Right cardiac atrium (tissue), 5 donors: ENCODE measurements around the gene ROGDI. TPM values are rescaled to one million over a fixed set of nuclear protein-coding genes. Genes with fewer than 3 reads are reported as not detected.

Source experiments
- ATAC-seq, 2 donors: fragments of 200-7000 bp; cut with Tn5 transposase; one replicate each; pipeline versions ENCODE4 v1.8.0 to v1.9.1; 2020; ENCODE audit warnings: moderate library complexity in 2 of 2, mild to moderate bottlenecking in 1 of 2
- DNase-seq, 3 donors: peaks; one replicate each; pipeline ENCODE4 v3.0.0-alpha.2; 2020
- H3K27ac ChIP-seq: one replicate; pipeline ENCODE4 v1.5.1; 2013; ENCODE audit warnings: mild to moderate bottlenecking, low read length, control low read depth, moderate library complexity
- H3K27me3 ChIP-seq: one replicate; pipeline ENCODE4 v1.6.1; 2013; ENCODE audit not compliant: control insufficient read depth, insufficient read depth
- H3K4me1 ChIP-seq: one replicate; pipeline ENCODE4 v1.6.1; 2013; ENCODE audit warnings: low read length; ENCODE audit not compliant: control insufficient read depth, insufficient read depth
- H3K4me3 ChIP-seq: one replicate; pipeline ENCODE4 v1.5.1; 2013; ENCODE audit warnings: low read length, control low read depth
- H3K9me3 ChIP-seq: one replicate; pipeline ENCODE4 v1.6.1; 2013; ENCODE audit warnings: low read length; ENCODE audit not compliant: control insufficient read depth
- WGBS: extraction: QIAGEN DNeasy Blood & Tissue Kit; methylation state at CpG from one replicate; pipeline ENCODE4 v1.1.7; 2013; 5-methylcytosine and 5-hydroxymethylcytosine counted together
- intact Hi-C, 4 donors: fragments of 100-400 bp; cut with DNase I; formaldehyde crosslinking; loops; one replicate each; pipeline versions ENCODE4 v1.11.0 to v1.14.0; 2022 to 2023
- polyA plus RNA-seq: library from polyadenylated mRNA; stranded (reverse); fragments of 200-250 nt; gene quantifications from one replicate; pipeline ENCODE4 v1.2.3, GENCODE V29; 2013
- total RNA-seq, 4 donors: library from RNA; stranded (reverse); fragmentation: NEBNext Ultra II Directional; extraction: Animal tissue kit (Norgen Biotek cat#: 25700); gene quantifications; one replicate each; pipeline ENCODE4 v1.2.1, GENCODE V29; 2021
- donor health status: healthy with polysubstance abuse.
- donor health status: DM: no; HTN: yes; CAD: no.
- donor health status: DM: no; HTN: no; CAD: no.
- donor health status: DM: no; HTN: yes; CAD: no; lungs with severe emphysema.
- donor health status: DM: yes; HTN: yes; CAD: no.

ROGDI gene
- total and polyA plus RNA-seq, 5 donors, result 55.0 to 86.3 (median 73.5) TPM

DNA sequence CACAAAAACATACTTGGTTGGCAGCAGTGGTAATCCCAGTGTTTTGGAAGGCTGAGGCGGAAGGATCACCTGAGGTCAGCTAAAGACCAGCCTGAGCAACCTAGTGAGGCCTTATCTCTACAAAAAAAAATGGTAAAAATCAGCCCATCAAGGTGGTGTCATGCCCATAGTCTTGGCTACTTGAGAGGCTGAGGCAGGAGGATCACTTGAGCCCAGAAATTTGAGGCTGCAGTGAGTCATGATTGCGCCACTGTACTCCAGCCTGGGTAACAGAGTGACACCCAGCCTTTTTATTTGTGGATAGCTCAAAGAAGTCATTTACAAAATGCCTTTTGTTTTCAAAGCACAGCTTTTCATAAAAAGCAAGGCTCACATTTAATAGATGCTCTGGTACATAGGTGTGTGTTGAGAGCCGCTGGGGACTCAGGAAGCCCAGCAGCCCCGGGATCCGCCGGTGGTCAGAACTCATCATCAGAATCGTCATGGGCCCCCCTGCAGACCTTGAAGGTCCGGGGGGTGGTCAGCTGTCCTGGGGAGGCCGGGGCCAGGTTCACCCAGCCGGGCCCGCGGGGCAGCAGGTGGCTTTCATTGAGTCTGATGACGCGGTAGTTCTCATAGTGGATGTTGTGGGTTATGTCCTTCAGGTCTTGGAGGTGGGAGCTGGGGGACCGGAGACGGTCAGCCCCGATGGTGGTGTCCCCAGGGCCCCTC lies 24.9 kb downstream of the ROGDI start:
- DNase-seq (no peak), ATAC-seq (no peak)
- H3K27ac ChIP-seq, result no peak overlapping the region
- no peak overlapping the region for H3K4me3 ChIP-seq
- WGBS, result 86% methylated on average over 17 of the region's 17 CpGs
- H3K4me1 ChIP-seq, result no peaks in the 10 kb centered on the region
- intact Hi-C loops, result no loop called here
- no peaks in the 10 kb centered on the region for H3K27me3 ChIP-seq
- no peaks in the 10 kb centered on the region for H3K9me3 ChIP-seq

DNA sequence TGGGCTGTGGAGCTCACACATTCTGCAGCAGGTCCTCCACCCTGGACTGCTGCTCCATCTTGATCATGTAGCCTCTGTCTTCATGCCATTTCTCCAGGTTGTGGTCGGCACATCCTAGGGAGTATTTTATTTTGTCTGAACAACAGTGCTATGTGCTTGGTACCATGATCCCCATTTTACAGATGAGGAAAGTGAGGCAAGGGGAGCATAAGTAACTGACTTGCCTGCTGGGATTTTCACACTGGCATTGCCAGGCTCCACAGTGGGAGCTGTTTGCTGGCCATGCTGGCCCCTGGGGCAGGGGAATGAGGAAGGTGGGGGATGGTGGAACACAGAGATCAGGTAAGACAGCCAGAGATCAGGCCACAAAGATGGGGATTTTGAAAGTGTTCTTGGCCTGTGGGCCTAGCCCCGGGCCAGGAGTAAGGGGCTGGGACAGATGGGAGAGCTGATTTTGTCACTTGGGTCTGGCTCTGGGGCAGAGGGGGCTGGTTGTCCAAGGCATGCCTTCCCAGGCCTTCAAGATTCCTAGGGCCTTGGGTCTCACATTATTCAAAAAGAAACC lies 26.2 kb downstream of the ROGDI start:
- DNase-seq (no peak), ATAC-seq (no peak)
- no peak overlapping the region for H3K4me3 ChIP-seq
- H3K4me1 ChIP-seq, result no peaks in the 10 kb centered on the region
- H3K27ac ChIP-seq, result no peak overlapping the region
- no peaks in the 10 kb centered on the region for H3K9me3 ChIP-seq
- no peaks in the 10 kb centered on the region for H3K27me3 ChIP-seq
- intact Hi-C loops, result no loop called here
- 90% methylated on average over 2 of the region's 2 CpGs for WGBS

DNA sequence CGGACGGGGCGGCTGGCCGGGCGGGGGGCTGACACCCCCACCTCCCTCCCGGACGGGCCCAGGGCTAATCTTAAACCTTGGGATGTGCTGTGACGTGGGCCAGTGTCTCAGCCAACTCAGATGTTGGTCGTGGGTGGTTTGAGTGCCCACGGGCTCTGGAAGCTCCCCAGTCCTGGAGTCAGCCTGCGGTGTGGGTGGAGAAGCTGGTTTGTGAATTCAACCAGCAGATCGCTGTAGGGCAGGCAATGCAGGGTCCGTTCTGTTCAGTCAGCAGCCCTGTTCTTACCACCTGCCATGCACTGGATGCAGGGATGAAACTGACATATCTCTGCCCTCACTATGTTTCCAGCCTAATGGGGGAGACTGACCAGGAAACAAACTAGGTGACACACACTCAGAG lies 27.4 kb downstream of the ROGDI start:
- Histone ChIP-seq H3K4me1 (no peaks in the 10 kb centered on the region), H3K4me3 (no peak overlapping the region), H3K27me3 (no peaks in the 10 kb centered on the region), H3K9me3 (no peaks in the 10 kb centered on the region), H3K27ac (no peak overlapping the region)
- no peak for ATAC-seq
- peak in 1 of 3 donors; percentile 19 for DNase-seq
- intact Hi-C loops, result no loop called here
- 84% methylated on average over 13 of the region's 13 CpGs for WGBS

DNA sequence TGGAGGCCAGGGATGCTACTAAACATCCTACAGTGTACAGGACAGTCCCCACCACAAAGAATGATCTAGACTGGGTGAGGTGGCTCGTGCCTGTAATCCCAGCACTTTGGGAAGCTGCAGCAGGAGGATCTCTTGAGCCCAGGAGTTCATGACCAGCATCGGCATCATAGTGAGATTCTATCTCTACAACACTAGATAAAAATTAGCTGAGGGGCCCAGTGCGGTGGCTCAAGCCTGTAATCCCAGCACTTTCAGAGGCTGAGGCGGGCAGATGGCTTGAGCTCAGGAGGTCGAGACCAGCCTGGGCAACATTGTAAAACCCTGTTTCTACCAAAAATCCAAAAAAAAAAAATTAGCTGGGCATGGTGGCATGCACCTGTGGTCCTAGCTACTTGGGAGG lies 30.1 kb downstream of the ROGDI start:
- 76% methylated on average over 5 of the region's 5 CpGs for WGBS
- no peak for ATAC-seq
- intact Hi-C loops, result no loop called here
- Histone ChIP-seq H3K4me3 (no peak overlapping the region), H3K27ac (no peak overlapping the region), H3K4me1 (no peaks in the 10 kb centered on the region), H3K9me3 (no peaks in the 10 kb centered on the region), H3K27me3 (no peaks in the 10 kb centered on the region)
- DNase-seq, result peak in 1 of 3 donors; percentile 10

DNA sequence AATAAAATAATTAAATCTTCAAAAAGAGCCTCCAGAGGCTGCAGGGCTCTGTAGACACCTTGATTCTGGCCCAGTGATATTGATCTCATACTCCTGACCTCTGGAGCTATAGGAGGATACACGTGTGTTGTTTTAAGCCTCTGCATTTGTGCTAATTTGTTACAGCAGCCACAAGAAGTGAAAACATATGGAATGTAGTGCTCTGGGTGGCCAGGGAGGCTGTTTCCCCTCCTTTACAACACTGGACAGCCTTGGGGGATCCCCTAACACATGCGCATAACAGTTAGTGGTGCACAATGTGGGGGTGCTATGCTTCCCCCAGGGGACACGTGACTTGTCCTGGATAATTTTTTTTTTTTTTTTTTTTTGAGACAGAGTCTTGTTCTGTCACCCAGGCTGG lies 30.8 kb downstream of the ROGDI start:
- DNase-seq, result peak in 1 of 3 donors; percentile 16
- Histone ChIP-seq H3K4me3 (no peak overlapping the region), H3K9me3 (no peaks in the 10 kb centered on the region), H3K27me3 (no peaks in the 10 kb centered on the region), H3K27ac (no peak overlapping the region), H3K4me1 (no peaks in the 10 kb centered on the region)
- ATAC-seq, result no peak
- WGBS, result 62% methylated on average over 3 of the region's 3 CpGs
- intact Hi-C loops, result no loop called here

DNA sequence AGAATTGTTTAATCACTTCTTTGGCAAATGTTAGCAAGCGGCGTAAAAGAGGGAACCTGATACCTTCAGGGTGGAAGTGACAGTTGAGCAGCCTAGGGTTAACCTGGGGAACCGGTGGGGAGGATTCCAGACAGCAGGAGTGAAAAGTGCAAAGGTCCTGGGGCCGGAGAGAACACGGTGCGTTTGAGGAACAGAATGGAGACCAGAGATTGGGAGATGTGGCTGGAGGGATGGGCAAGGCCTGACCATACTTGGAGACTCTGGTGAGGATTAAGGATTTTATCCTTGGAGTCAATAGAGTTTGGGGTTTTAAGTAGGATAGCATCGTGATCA lies 33.2 kb downstream of the ROGDI start:
- 57% methylated on average over 7 of the region's 7 CpGs for WGBS

DNA sequence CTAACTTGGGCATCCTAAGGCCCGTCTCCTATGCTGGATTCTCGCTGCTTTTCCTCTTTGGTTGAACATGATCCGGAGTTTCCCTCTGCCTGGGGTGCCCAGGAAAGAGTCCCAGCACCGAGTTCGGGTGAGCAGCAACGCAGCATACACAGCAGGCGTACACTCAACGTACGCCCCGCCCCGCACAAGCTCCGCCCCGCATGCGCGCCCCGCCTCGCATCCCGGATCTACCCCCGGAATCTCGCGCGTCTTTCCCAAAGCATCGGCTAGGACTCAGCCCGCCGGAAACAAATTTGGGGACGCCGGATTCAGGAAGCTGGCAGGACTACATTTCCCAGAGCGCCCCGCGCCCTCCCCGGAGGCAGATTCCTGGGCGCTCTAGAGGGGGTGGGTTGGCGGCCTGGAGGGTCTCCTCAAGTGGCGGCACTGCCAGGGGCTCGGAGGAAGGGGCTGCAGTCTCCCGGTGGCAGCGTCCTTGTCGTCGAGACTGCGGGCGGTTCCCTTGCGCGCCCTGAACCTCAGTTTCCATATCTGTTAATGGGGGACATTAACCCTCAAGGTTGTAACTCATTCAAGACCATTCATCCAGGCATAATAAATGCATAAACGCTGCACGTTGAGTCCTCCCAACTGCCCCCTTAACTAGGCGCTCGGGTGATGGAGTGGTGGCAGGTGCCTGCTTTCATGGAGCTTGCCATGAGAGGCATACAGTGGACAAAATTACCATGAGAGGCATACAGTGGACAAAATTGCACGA lies 33.7 kb downstream of the ROGDI start:
- ATAC-seq (peak; percentile 94 to 96), DNase-seq (peak; percentile 97 to 99 (median 98))
- Histone ChIP-seq H3K9me3 (no peaks in the 10 kb centered on the region), H3K27me3 (no peaks in the 10 kb centered on the region), H3K4me3 (peak overlapping the region; percentile 80), H3K27ac (peak overlapping the region; percentile 92), H3K4me1 (peaks cover 2% of the 10 kb centered on the region)
- 4% methylated on average over 48 of the region's 48 CpGs for WGBS
- intact Hi-C loops, result no loop called here

More for the DNA sequence above, 33.2 kb downstream of the ROGDI start:
- no peaks in the 10 kb centered on the region for H3K27me3 ChIP-seq
- H3K9me3 ChIP-seq, result no peaks in the 10 kb centered on the region
- ATAC-seq, result no peak
- intact Hi-C loops, result no loop called here
- H3K27ac ChIP-seq, result no peak overlapping the region
- no peak for DNase-seq
- H3K4me1 ChIP-seq, result peaks cover 2% of the 10 kb centered on the region
- H3K4me3 ChIP-seq, result no peak overlapping the region

DNA sequence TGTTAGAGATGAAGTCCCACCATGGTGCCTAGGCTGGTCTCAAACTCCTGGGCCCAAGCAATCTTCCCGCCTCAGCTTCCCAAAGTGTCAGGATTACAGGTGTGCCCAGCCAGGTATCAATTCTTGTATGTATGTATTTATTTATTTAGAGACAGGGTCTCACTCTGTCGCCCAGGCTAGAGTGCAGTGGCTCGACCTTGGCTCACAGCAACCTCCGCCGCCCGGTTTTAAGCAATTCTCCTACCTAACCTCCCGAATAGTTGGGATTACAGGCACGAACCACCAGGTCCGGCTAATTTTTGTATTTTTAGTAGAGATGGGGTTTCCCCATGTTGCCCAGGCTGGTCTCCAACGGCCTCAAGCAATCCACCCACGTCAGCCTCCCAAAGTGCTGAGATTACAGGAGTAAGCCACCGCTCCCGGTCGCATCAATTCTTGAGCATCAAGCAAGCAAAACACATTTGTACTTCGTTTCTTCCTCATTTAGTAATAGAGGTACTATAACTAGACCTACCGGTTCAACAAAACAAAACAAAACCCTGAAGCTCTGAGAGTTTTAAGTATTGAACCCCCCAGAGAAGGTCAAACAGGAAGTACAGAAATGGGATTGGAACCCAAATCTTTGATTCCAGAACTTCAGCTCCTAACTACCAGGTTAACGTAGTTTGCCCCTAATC lies 34.4 kb downstream of the ROGDI start:
- Histone ChIP-seq H3K9me3 (no peaks in the 10 kb centered on the region), H3K27ac (peak overlapping the region; percentile 92), H3K27me3 (no peaks in the 10 kb centered on the region), H3K4me1 (peaks cover 2% of the 10 kb centered on the region), H3K4me3 (peak overlapping the region; percentile 80)
- intact Hi-C loops, result no loop called here
- ATAC-seq (no peak), DNase-seq (peak in 1 of 3 donors; percentile 35)
- WGBS, result 56% methylated on average over 17 of the region's 17 CpGs

DNA sequence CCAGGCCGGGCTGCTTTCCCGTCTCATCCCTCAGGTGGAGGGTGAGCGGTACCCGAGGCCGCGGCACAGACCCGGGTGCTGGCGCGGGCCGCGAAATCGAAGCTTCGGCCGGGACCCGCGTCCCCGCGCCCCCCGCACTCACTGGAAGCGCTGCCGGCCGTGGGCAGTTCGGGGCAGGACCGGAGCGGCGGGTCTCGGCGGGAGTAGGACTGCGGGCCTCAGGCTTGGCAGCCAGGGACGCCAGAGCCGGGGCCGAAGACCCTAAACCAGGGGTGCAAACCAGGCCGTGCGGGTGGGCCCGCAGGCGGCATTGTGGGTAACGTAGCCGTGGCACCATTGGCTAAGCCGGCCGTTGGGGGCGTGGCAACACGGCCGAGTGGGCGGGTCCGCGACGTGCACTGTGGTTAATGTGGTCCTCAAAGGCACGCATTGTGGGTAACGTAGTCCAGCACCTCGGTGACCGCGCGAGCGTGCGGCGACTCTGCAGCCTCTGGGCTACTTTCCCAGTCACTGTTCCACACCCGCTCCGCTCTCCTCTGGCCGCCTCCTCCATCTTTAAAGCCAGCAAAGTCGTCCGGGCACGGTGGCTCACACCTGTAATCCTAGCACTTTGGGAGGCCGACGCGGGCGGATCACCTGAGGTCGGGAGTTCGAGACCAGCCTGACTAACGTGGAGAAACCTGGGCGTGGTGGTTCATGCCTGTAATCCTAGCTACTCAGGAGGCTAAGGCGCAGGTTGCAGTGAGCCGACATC lies 35.4 kb downstream of the ROGDI start, which contains the start of gene ZNF500:
TSS of gene ZNF500 (minus strand) at position 288 of the 754 bp plus-strand sequence. CDS start 1,184 bp downstream, outside the sequence.
- peak; percentile 99 to 100 (median 100) for DNase-seq
- no peaks in the 10 kb centered on the region for H3K9me3 ChIP-seq
- H3K27me3 ChIP-seq, result no peaks in the 10 kb centered on the region
- H3K4me1 ChIP-seq, result peaks cover 2% of the 10 kb centered on the region
- H3K27ac ChIP-seq, result peak within 1 kb of the TSS; percentile 92
- intact Hi-C loops, result no loop called here
- ATAC-seq, result peak; percentile 95 to 97
- peak within 1 kb of the TSS; percentile 74 for H3K4me3 ChIP-seq
- 4% methylated on average over 72 of the region's 72 CpGs for WGBS
